GM19372 (cell line): Measurements from ENCODE around the gene FOXO1.

Experiments used
- ATAC-seq: cut with Tn5 transposase; IDR thresholded peaks from one replicate; pipeline ENCODE4 v1.9.1; 2021; ENCODE audit warnings: mild to moderate bottlenecking, low read depth, moderate library complexity; ENCODE audit not compliant: unreplicated experiment

Gene FOXO1

DNA sequence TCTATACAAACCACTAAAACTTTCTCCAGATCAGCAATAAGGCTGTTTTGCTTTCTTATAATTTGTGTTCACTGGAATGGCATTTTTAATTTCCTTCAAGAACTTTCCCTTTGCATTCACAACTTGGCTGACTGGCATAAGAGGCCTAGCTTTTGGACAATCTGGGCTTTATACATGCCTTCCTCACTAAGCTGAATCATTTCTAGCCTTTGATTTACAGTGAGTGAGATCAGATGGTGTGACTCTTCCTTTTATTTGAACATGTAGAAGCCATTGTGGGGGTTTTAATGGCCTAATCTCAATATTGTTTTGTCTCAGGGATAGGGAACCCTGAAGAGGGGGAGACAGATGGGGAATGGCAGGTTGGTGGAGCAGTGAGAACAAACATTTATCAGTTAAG lies 82.7 kb downstream of the FOXO1 start:
- no peak for ATAC-seq

DNA sequence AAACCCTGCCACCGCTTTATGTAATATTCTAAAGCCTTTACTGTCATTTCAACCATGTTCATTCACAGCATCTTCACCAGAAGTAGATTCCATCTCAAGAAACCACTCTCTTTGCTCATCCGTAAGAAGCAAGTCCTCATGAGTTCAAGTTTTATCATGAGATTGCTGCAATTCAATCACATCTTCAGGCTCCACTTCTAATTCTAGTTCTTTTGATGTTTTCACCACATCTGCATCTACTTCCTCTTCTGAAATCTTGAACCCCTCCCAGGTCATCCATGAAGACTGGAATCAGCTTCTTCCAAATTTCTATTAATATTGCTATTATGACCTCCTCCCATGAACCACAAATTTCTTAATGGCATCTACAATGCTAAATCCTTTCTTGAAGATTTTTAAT lies 83.9 kb downstream of the FOXO1 start:
- no peak for ATAC-seq

DNA sequence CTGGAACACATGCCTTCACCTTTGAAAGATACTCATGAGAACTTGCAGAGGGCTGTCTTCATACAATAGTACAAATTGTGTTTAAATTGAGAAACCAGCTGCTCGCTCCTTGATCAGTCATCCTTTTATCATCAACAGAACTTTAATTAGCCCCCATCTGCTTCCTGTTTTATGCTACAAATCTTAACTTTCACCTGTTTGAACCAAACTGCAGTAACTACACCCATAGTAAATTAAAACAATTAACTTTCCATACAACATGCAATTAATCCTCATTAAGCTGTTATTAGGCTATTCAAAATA lies 85.2 kb downstream of the FOXO1 start:
- no peak for ATAC-seq

DNA sequence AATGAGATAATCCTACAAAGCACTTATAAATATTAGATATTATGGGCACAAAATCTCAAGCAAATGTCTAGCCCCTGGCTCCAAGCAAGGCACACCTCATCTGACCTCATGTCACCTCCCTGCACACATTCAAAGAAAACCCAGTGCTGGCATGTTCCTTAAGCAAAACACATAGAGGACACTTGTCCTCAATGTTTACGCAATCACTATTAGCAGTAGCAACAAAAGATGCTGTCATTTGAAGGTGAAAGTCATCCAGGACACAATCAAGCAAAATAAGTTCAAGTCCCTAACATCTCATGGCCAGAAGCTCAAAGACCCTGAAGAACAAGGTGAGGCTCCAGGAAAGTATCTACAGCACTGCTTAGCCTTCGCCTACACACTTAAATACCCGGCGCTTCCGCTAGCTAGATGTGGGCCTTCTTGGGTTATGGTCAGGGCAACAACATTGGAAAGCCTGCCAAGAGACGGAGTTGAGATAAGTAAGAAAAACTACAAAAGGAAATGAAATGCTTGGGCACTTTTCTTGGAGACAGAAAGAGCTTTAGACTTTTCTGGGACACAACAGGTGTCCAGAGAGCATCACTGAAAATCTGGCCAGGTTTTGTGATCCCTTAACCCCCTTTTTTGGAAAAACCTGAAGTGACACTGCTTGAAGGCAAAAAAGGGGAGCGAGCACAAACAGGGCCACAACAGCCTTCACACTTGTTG lies 85.7 kb downstream of the FOXO1 start:
- no peak for ATAC-seq

DNA sequence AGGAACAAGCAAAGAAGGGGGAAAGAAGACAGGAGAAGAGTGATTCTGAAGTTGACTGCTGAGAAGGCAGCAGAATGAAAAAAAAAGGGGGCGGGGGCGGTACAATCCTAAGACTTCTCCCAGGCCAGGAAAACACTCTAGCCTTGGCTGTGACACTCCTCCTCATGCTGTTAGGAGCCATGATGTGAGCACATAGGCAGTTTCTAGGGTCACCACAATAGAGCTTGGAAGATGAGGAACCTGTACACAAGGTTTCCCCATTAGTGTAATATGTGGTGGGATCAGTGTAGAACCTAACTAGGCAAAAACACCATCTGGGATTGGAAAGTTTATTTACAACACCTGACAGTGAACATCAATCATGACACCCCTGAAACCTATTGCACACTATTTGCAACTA lies 86.9 kb downstream of the FOXO1 start:
- no peak for ATAC-seq

DNA sequence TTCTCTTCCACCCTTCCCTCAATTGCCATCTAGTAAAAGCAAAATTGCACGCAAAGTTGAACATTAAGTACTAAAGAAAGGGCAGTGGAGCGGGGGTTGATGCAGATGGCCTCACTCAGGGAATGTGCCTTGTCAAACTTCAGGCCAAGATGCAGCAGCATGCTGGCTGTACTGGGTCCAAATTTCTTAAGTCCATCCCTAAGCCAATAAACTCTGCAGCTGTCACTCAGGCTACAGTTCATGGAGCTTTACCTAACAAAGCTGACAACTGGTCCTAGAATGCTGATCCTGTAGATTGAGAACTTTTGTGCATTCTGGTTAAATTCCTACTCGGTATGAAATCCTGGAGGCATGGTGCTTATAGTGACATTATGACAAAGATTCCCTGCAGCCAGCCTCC lies 88.4 kb downstream of the FOXO1 start:
- ATAC-seq = no peak

DNA sequence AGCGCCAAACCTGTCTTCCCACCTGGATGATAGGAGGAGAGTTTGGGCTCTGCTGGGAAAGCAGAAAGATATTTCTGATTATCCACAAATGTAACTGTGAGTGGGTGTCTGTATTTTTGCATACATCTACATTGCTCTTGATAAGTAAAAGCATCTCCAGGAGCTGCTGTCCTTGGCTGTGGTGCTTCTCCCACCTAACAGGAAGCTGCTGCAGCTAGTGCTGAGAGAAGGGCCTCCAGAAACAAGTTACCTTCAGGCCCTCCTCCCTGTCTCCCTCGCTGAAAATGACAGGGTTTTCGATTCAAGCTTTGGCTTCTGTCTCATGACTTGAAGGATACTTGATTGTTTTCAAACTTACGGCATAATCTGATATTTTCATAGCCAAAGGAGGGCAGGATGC lies 90.1 kb downstream of the FOXO1 start:
- ATAC-seq = no peak

DNA sequence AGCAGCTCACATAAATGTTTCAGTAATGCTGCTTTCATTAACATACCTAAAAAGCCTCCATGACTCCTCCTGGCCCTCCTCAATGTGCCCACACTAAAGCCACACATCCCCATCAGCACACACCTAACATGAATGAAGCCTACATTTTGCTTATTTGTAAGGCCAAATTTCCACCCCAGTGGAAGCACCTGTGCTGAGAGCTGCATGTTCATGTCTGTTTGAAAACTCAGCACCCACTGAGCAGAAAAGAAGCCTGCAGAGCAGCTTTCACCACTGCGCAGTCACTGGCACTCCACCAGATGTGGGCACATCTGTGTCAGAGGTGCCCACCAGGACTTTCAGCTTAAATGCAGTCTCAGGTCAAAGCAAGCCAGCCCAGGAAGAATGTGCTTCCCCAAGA lies 93.5 kb downstream of the FOXO1 start:
- ATAC-seq = no peak

DNA sequence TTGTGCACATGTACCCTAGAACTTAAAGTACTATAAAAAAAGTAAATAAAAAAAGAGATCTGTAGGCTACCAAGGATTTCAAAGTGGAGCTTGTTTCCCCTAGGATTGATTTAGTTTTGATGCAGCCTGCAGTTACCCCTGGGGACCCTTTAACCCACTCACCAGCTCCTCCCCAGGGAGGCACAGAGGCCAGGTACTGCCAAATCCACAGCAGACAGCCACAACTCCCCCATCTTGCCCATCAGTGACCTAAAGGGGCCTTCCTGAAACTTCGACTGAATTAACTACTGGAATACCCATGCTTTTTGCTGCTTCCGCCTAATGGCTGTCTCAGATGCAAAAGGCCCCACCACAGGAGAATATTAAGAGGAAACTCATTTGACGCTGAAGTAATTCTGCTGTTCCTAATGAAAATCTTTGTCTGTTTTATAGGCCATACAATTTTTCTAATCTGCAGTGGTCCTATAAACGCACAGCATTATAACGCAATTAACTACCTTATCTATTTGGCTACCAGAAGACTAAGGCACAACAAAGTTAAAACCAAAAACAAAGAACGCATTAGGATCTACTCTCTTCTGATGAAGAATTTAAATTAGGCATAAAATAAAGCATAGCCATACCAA lies 95.0 kb downstream of the FOXO1 start:
- ATAC-seq = no peak

DNA sequence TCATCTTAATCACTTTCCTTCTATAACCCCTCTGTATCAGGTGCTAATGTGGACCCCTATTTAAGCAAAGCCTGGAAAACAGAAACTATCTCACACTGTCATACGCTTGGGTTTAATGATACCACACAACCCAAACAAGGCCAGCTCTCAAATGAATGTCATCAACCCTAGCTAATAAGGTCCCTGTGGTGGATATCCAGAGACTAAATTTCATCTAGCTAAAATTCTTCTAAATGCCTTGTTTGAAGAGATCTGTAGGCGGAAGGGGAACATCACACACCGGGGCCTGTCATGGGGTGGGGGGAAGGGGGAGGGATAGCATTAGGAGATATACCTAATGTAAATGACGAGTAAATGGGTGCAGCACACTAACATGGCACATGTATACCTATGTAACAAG lies 95.5 kb downstream of the FOXO1 start:
- ATAC-seq = no peak

DNA sequence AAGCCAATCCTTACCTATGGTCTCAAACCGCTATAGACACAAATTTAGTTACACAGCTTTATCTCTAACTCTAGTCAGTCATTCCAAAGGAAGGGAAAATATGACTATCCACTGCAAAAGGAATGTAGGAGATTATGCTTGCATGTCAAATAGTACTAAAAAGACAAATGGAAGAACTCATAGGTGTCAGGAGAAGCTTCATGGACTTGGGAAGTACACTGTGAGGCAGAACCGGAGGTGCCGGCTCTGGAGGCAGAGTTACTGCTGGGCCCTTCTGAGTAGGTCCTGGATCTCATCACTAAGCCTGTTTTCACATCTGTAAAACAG lies 97.5 kb downstream of the FOXO1 start:
- no peak for ATAC-seq

DNA sequence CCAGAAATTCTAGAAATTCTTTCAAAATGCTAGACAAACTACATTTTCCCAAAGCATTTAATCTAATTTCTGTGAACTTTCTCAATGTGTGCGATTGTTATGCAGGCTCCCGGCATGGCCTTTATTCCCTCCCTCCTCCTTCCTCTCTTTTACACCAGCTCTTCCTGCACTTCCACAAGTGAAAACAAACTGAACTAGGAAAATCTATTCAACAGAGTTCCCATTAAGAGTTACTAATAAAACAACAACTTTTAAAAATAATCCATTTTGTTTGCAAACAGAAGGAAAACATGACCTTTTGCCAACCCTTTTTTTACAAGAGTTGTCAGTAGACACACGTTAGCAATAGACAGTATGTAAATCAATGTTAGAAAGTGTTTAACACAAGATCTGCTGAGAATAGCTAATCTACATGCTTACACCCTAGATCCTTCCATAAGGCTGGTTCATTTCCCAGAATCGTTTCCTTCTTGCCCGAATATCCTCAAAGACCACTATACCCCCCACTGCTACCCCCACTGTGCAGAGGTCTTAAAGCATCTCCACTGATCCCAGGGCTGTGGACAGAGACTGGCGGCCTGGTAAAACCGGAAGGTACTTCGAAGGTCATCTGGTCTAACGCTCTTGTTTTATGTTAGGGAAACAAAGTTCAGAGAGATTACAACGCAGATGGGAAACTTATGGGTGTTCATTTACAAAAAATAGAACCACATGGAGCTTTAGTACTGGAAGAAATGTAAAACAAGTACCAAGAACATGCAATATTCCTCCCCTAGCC lies 98.0 kb downstream of the FOXO1 start:
- ATAC-seq = no peak

DNA sequence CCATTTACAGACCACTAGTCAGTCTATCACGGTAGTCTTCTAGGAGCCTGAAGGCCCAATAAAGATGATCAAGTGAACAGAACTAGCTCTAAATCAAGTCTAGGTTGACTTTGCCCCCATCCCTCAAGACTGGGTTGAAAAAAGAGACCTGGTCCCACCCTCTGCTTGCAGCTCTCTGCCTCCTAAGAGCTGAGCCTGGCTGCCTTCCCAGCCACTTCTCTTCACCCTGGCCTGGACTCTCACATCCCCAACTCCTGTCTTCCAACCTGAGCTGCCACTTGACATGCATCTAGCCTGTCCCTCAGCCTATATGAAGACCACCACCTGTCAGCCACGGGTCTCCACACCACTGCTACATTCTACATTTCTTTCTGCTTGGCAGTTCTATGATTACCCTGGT lies 99.6 kb downstream of the FOXO1 start:
- no peak for ATAC-seq

DNA sequence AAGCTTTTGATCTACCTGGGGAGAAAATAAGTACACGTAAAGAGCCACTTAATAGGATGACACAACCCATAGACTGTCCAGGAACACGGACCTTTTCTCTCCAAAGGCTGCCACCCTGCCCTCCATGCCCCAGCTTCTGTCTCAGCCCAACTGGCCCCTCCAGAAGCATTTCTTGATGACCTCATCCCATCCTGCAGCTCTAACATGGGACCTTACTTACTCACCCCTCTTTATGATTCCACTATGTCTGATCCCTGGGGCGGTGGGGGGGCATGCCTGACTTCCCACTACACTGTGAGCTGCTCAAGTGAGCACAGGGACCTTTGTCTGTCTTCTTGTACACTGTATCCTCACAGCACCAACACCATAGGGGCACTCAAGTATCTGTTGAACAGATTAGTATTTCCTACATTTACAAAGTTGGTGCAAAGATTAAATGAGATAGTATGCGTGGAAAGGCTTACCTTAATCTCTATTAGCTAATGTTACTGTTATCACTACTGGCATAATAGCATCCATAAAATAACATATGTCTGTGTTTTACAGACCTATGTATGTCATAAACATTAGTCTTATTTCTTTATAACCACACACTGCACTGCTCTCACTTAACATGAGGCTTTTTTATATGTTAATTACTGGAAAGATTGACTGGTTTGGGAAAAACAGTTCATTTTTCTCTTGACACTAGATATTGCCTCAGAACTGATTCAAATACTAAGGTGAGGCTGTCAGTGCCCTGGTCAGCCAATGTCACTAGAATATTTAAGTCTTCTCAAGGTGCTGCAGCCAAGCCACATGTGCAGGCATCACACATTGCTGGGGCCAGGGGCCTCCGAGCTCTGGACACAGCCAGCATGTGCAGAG lies 100.9 kb downstream of the FOXO1 start:
- no peak for ATAC-seq

DNA sequence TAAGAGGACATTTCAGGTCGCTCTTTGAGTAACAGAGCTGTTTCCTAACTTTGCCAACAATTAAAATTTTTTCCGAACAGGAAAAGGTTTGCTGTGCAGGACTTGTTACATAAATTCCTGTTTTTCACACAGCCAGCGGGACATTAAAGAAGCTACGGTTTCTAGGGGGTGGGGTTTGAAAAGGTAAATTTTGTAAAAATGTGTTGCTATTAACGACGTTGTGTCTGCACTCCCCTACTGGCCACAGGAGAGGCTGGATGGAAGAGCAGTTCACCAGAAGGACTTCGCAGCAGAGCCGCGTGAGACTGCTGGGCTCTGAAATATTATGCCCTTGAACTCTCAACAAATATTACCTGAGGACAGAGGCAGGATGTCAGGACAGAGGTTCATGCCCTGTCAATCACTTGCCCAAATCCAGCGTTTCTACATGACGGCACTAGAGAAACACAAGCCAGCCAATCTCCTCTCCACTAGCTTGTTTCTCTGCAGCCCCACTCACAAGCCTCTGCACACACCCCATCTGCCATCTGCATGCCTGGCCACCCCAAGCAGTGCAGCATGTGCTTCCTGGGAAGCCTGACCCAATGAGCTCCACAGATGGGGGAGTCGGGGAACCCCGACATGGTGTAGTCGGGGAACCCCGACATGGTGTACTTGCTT lies 102.0 kb downstream of the FOXO1 start:
- no peak for ATAC-seq

DNA sequence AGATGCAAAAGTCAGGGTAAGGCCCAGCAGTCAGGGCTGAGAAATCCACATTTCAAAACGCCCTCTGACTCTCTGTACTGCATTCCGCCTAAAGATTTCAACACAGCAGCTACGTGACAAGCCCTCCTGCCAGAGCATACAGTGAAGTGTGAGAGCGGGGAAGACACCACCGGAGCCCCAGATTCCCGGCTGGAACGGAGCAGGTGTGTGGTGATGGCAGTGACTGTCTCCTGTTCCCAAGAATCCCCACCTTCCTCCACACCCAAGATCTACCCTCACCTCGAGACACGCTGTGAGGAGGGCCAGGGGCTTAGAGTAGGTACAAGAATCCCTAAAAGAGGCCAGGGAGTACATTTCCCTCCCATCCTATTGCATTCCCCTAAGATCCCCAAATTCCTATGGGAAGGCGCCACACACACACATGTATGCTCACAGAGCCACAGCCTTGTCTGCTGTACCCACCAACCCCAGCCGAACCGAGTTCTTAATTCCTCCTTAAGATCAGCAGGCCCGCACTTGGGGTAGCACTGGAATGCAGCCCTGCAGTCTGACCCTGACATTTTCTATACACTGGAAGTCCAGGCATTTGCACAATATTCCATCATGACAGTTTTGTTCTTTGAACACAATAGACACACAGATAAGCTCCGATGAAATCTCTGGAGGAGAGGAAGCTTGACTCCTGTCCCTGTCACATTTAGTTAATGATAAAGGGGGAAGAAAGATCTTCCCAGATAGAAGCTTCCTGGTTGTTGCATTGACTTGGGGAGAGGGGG lies 102.9 kb downstream of the FOXO1 start:
- no peak for ATAC-seq

DNA sequence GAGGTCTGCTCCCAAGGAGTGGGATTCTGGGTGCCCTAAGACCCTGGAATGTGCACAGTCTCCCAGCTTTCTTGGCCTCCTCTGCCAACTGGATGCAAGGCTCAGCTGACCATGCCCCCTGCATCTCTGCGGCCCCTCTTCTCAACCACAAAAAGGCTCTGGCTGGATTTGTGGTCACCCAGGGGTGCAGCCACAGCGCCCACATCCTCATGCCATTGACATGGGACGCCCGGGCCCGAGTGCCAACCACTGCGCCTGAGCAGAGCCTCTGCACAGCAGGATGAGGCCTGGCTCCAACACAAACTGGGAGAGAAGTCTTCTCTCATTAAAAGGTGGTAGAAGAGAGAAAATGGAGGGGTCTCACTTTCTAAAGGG lies 103.5 kb downstream of the FOXO1 start:
- no peak for ATAC-seq

DNA sequence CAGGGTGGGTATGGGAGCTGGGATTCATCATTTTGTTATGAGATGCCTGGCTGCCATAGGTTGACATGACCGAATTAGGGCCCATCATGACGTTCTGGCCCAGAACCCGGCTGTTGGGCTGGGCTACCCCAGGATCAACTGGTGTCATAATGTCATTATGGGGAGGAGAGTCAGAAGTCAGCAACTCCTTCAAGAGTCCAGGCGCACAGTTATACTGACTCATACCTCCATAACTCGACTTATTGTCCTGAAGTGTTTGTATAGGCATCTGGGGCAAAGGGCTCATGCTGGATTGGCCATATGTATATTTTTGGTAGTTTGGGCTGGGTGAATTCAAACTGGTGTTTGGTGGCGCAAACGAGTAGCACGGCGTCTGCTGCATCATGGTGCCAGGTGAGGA lies 106.5 kb downstream of the FOXO1 start:
- ATAC-seq = no peak

DNA sequence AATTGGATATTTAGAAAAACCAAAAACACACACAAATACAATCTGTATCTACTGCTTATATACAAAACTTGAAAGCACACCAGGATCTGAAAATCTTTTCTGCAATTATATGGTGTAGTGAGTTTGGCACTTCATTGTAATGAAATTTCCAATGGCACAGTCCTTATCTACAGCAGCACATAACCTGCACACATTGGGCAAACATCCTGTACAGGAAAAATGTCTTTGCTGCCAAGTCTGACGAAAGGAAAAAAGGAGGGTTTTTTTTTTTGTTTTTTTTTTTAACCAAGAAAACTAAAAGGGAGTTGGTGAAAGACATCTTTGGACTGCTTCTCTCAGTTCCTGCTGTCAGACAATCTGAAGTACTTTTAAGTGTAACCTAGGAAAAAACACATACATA lies 107.8 kb downstream of the FOXO1 start:
- ATAC-seq = no peak

DNA sequence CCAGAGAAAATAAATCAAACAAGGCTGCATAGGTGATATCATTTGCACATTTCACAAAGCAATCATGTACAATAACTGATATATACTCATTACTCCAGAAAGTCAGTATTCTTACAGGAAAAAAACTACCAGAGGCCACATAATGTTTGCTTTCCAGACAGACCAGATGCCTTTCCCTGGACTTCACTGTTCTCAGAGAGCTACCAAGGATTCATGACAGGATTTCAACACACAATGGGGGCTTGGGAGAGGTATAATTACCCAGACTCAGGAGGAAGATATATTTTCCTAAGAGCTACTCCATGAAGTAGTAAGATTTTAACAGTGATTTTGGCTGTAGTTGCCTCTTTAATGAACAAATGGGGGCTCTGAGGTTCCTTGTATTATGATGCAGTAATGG lies 110.0 kb downstream of the FOXO1 start:
- ATAC-seq = no peak
